IMR-90 (cell line): ENCODE data around the gene DKK3. TPM values are rescaled to one million over a fixed set of nuclear protein-coding genes. Genes with fewer than 3 reads are reported as not detected.

Source experiments
- ATAC-seq: fragments of 200-7000 bp; cut with Tn5 transposase; 2 replicates; pipeline ENCODE4 v1.9.1; 2020; ENCODE audit warnings: low read depth, mild to moderate bottlenecking, moderate library complexity
- BruUV-seq: library from RNA; stranded (reverse); fragments of 400-500 nt; replicated peaks from 2 replicates; lab custom pipeline; 2021; lab: Mats Ljungman, UMichigan
- CTCF ChIA-PET: fragments of 300-600 bp; formaldehyde crosslinking; extraction: SDS; loops from one replicate; lab custom pipeline; 2021; ENCODE audit warnings: antibody characterized with exemption; lab: Yijun Ruan, JAX
- POLR2A ChIA-PET: fragments of 300-600 bp; sonication (Branson Sonifier 250); formaldehyde crosslinking; loops from one replicate; lab custom pipeline; 2022; ENCODE audit warnings: antibody characterized with exemption; ENCODE audit not compliant: unreplicated experiment; lab: Charles Lee
- DNase-seq: peaks from one replicate; pipeline ENCODE4 v3.0.0; 2013
- H2AFZ ChIP-seq: replicated peaks from 2 replicates; pipeline ENCODE3; 2013; ENCODE audit warnings: low read length, mild to moderate bottlenecking; ENCODE audit not compliant: poor library complexity
- H2AK5ac ChIP-seq: 2 replicates; pipeline ENCODE4 v1.6.1; 2013; ENCODE audit warnings: low read depth, low read length, inconsistent platforms
- H2AK9ac ChIP-seq: replicated peaks from 2 replicates; pipeline ENCODE3; 2013; ENCODE audit warnings: mild to moderate bottlenecking, low read depth, low read length, moderate library complexity; ENCODE audit not compliant: poor library complexity
- H2BK120ac ChIP-seq: 2 replicates; pipeline ENCODE4 v1.6.1; 2013; ENCODE audit warnings: low read depth, low read length, inconsistent platforms
- H2BK15ac ChIP-seq: 3 replicates; pipeline ENCODE4 v1.6.1; 2013; ENCODE audit warnings: low read depth, low read length, inconsistent platforms
- H2BK20ac ChIP-seq: 2 replicates; pipeline ENCODE4 v1.6.1; 2013; ENCODE audit warnings: low read depth, mild to moderate bottlenecking, inconsistent platforms, low read length, moderate library complexity
- H2BK5ac ChIP-seq: 2 replicates; pipeline ENCODE4 v1.6.1; 2013; ENCODE audit warnings: mild to moderate bottlenecking, low read depth, low read length, inconsistent platforms; ENCODE audit not compliant: poor library complexity, severe bottlenecking
- H3K14ac ChIP-seq: replicated peaks from 2 replicates; pipeline ENCODE4 v1.6.1; 2013; ENCODE audit warnings: low read depth, low read length, inconsistent platforms
- H3K18ac ChIP-seq: 2 replicates; pipeline ENCODE4 v1.6.1; 2013; ENCODE audit warnings: low read depth, low read length, control low read depth
- H3K23ac ChIP-seq: 2 replicates; pipeline ENCODE4 v1.6.1; 2013; ENCODE audit warnings: low read depth, low read length, inconsistent platforms
- H3K27ac ChIP-seq: 2 replicates; pipeline ENCODE4 v1.5.1; 2013; ENCODE audit warnings: mild to moderate bottlenecking, control low read depth, low read length; ENCODE audit not compliant: insufficient read depth
- H3K27me3 ChIP-seq: 2 replicates; pipeline ENCODE4 v1.6.1; 2013; ENCODE audit warnings: low read length; ENCODE audit not compliant: control insufficient read depth, insufficient read depth
- H3K36me3 ChIP-seq: 2 replicates; pipeline ENCODE4 v1.6.1; 2013; ENCODE audit warnings: low read length, mixed read lengths; ENCODE audit not compliant: control insufficient read depth, insufficient read depth
- H3K4ac ChIP-seq: 2 replicates; pipeline ENCODE4 v1.6.1; 2013; ENCODE audit warnings: low read depth, low read length, inconsistent platforms
- H3K4me1 ChIP-seq: 2 replicates; pipeline ENCODE4 v1.6.1; 2013; ENCODE audit warnings: low read length, mixed read lengths; ENCODE audit not compliant: control insufficient read depth, insufficient read depth
- H3K4me2 ChIP-seq: 2 replicates; pipeline ENCODE4 v1.6.1; 2013; ENCODE audit warnings: low read depth, mild to moderate bottlenecking, control low read depth, low read length, moderate library complexity
- H3K4me3 ChIP-seq: 2 replicates; pipeline ENCODE4 v1.5.1; 2013; ENCODE audit warnings: low read depth, mild to moderate bottlenecking, control low read depth, low read length, moderate library complexity; ENCODE audit not compliant: insufficient read depth
- H3K56ac ChIP-seq: 2 replicates; pipeline ENCODE4 v1.6.1; 2013; ENCODE audit warnings: low read length, inconsistent platforms; ENCODE audit not compliant: insufficient read depth; ENCODE audit errors: extremely low read depth
- H3K79me1 ChIP-seq, 2 experiments: 2 replicates each; pipeline ENCODE4 v1.6.1; 2013; ENCODE audit warnings: low read length in 2 of 2, inconsistent platforms in 1 of 2, low read depth in 1 of 2
- H3K9ac ChIP-seq: 2 replicates; pipeline ENCODE4 v1.6.1; 2013; ENCODE audit warnings: low read depth, low read length, control low read depth
- H3K9me1 ChIP-seq: 2 replicates; pipeline ENCODE4 v1.6.1; 2013; ENCODE audit warnings: low read length, inconsistent platforms; ENCODE audit not compliant: insufficient read depth
- H3K9me3 ChIP-seq: 2 replicates; pipeline ENCODE4 v1.6.1; 2013; ENCODE audit warnings: low read length; ENCODE audit not compliant: control insufficient read depth, insufficient read depth
- H4K20me1 ChIP-seq: 2 replicates; pipeline ENCODE4 v1.6.1; 2013; ENCODE audit warnings: low read length, inconsistent platforms; ENCODE audit not compliant: insufficient read depth
- H4K5ac ChIP-seq: 2 replicates; pipeline ENCODE4 v1.6.1; 2013; ENCODE audit warnings: mild to moderate bottlenecking, low read depth, low read length, control low read depth
- H4K8ac ChIP-seq, 2 experiments: 2 replicates each; pipeline ENCODE4 v1.6.1; 2013; ENCODE audit warnings: low read depth in 2 of 2, low read length in 2 of 2, control low read depth in 1 of 2, inconsistent platforms in 1 of 2
- H4K91ac ChIP-seq: 2 replicates; pipeline ENCODE4 v1.6.1; 2013; ENCODE audit warnings: low read depth, low read length, inconsistent platforms; ENCODE audit not compliant: insufficient read depth
- BHLHE40 ChIP-seq: fragments of 150-350 bp; IDR thresholded peaks from 2 replicates; pipeline ENCODE4 v1.6.1; 2016; ENCODE audit warnings: mild to moderate bottlenecking, low read depth, low read length
- CEBPB ChIP-seq: IDR thresholded peaks from 2 replicates; pipeline ENCODE4 v1.6.1; 2012; ENCODE audit warnings: low read depth, low read length, improper control_type of control experiment
- CHD1 ChIP-seq: IDR thresholded peaks from 2 replicates; pipeline ENCODE4 v1.6.1; 2012; ENCODE audit warnings: low read depth, low read length, improper control_type of control experiment
- CTCF ChIP-seq: conservative IDR thresholded peaks from 2 replicates; pipeline ENCODE4 v1.5.1; 2012; ENCODE audit warnings: mild to moderate bottlenecking, low read depth, low read length, improper control_type of control experiment
- ELK1 ChIP-seq: fragments of 150-350 bp; IDR thresholded peaks from 2 replicates; pipeline ENCODE4 v1.6.1; 2016; ENCODE audit warnings: low read depth, mild to moderate bottlenecking, low read length, moderate library complexity, borderline replicate concordance
- FOS ChIP-seq: fragments of 150-350 bp; IDR thresholded peaks from 2 replicates; pipeline ENCODE4 v1.6.1; 2016; ENCODE audit warnings: low read depth, low read length
- MAFK ChIP-seq: IDR thresholded peaks from 2 replicates; pipeline ENCODE4 v1.6.1; 2012; ENCODE audit warnings: low read depth, low read length, improper control_type of control experiment
- MXI1 ChIP-seq: IDR thresholded peaks from 2 replicates; pipeline ENCODE4 v1.6.1; 2012; ENCODE audit warnings: low read depth, mild to moderate bottlenecking, low read length, moderate library complexity, borderline replicate concordance
- NFE2L2 ChIP-seq: fragments of 150-350 bp; IDR thresholded peaks from 2 replicates; pipeline ENCODE4 v1.6.1; 2016; ENCODE audit warnings: low read depth, mild to moderate bottlenecking, low read length
- POLR2A ChIP-seq: IDR thresholded peaks from 2 replicates; pipeline ENCODE4 v1.6.1; 2012; ENCODE audit warnings: mild to moderate bottlenecking, low read depth, low read length
- RAD21 ChIP-seq: IDR thresholded peaks from 2 replicates; pipeline ENCODE4 v1.6.1; 2012; ENCODE audit warnings: low read length, improper control_type of control experiment
- RCOR1 ChIP-seq: IDR thresholded peaks from 2 replicates; pipeline ENCODE4 v1.6.1; 2012; ENCODE audit warnings: mild to moderate bottlenecking, low read length, improper control_type of control experiment; ENCODE audit not compliant: insufficient replicate concordance
- RFX5 ChIP-seq: IDR thresholded peaks from 2 replicates; pipeline ENCODE4 v1.8.0; 2012; ENCODE audit warnings: low read depth, mild to moderate bottlenecking, low read length, moderate library complexity
- SMC3 ChIP-seq: fragments of 150-350 bp; IDR thresholded peaks from 2 replicates; pipeline ENCODE4 v1.6.1; 2016; ENCODE audit warnings: low read depth, mild to moderate bottlenecking, antibody characterized with exemption, low read length, moderate library complexity
- USF2 ChIP-seq: fragments of 150-350 bp; IDR thresholded peaks from 2 replicates; pipeline ENCODE4 v1.6.1; 2017; ENCODE audit warnings: mild to moderate bottlenecking, antibody characterized with exemption, low read length, low read depth
- WGBS, 2 experiments: methylation state at CpG; one replicate each; pipeline versions ENCODE4 v1.1.5 to v1.1.7; 2013; ENCODE audit warnings: missing lambda C conversion rate in 2 of 2; ENCODE audit not compliant: insufficient read length in 1 of 2; ENCODE audit errors: extremely low coverage in 2 of 2; 5-methylcytosine and 5-hydroxymethylcytosine counted together
- dilution Hi-C: fragments of 300-500 bp; cut with HindIII; formaldehyde crosslinking; loops from one replicate; pipeline ENCODE4 v1.14.3; 2018; ENCODE audit warnings: low sequenced_read_pairs; ENCODE audit not compliant: unreplicated experiment
- in situ Hi-C: fragments of 300-500 bp; cut with MboI; formaldehyde crosslinking; loops from 3 replicates; pipeline ENCODE4 v1.14.3; 2019; ENCODE audit warnings: low sequenced_read_pairs, inconsistent platforms, mixed read lengths
- intact Hi-C: fragments of 100-400 bp; cut with micrococcal nuclease; formaldehyde crosslinking; loops from 2 replicates; pipeline ENCODE4 v1.10.0; 2022
- polyA plus RNA-seq, 3 experiments: library from polyadenylated mRNA; depleted of rRNA; stranded (reverse); fragments of >200 nt; gene quantifications; 2 replicates each; pipeline ENCODE4 v1.2.3, GENCODE V29; 2012; ENCODE audit warnings: low replicate concordance in 1 of 3
- total RNA-seq: library from RNA; depleted of rRNA; stranded (reverse); fragments of >200 nt; gene quantifications from 2 replicates; pipeline ENCODE4 v1.2.3, GENCODE V29; 2012

Gene DKK3
- total and polyA plus RNA-seq, 2 of the 4 experiments (the other 2 are of a cell fraction) = 453 to 964 TPM

GRCh38 chr11:11996321-11997048 is 11.9 kb downstream of the DKK3 start:
- DNase-seq (no peak), ATAC-seq (no peak)
- dilution Hi-C loops = no loop called here
- 100% methylated on average over 1 of the region's 11 CpGs; no CpG with 5 or more reads in 1 of the 2 experiments for WGBS, 2 experiments
- Histone ChIP-seq H3K14ac (no peak overlapping the region), H3K9me3 (no peaks in the 10 kb centered on the region), H2BK20ac (no peak overlapping the region), H3K9me1 (peaks cover 23% of the 10 kb centered on the region), H3K4me1 (peaks cover 19% of the 10 kb centered on the region), H3K27ac (no peak overlapping the region), H2AK5ac (peak overlapping the region; percentile 38; the same call in 1 of the 2 replicates), H2BK15ac (no peak overlapping the region), H3K18ac (no peak overlapping the region), H3K9ac (no peak overlapping the region), H4K8ac (no peak overlapping the region), H4K91ac (peak overlapping the region; percentile 12; the same call in 1 of the 2 replicates), H3K56ac (no peak overlapping the region), H2AFZ (no peak overlapping the region), H3K23ac (no peak overlapping the region), H3K4me2 (no peak overlapping the region), H4K20me1 (no peaks in the 10 kb centered on the region; the same call in 1 of the 2 replicates), H3K4me3 (no peak overlapping the region), H3K79me1 (peaks cover 32 to 81% of the 10 kb centered on the region in 2 experiments), H3K4ac (peak overlapping the region; percentile 20; the same call in 1 of the 2 replicates), H3K27me3 (no peaks in the 10 kb centered on the region), H2AK9ac (no peak overlapping the region), H2BK120ac (no peak overlapping the region), H2BK5ac (peak overlapping the region; percentile 7), H4K5ac (no peak overlapping the region), H3K36me3 (peaks cover 50% of the 10 kb centered on the region)
- in situ Hi-C loops = no loop called here
- no TSS peak for BruUV-seq
- CTCF ChIA-PET = no interaction called here
- intact Hi-C loops = no loop called here
- POLR2A ChIA-PET = no interaction called here
- TF ChIP-seq RCOR1 (no peak), ELK1 (no peak), SMC3 (no peak), POLR2A (no peak), MXI1 (no peak), FOS (no peak), RFX5 (no peak), BHLHE40 (no peak), CTCF (no peak), RAD21 (no peak), NFE2L2 (no peak), CEBPB (no peak), MAFK (no peak), CHD1 (no peak), USF2 (no peak)
